Uterus (tissue), 4 donors: ENCODE results near the gene EOLA2. TPM values are rescaled to one million over a fixed set of nuclear protein-coding genes. Genes with fewer than 3 reads are reported as not detected.

ENCODE experiments used
- DNase-seq, 2 donors: peaks; one replicate each; pipeline ENCODE4 v3.0.0-alpha.2; 2019 to 2020
- H3K27ac ChIP-seq, 2 donors: fragments of 200-600 bp; sonication (generic); 1 replicate in 1 of 2; 2 replicates in 1 of 2; pipeline ENCODE4 v1.5.1; 2016 to 2018
- H3K27me3 ChIP-seq, 2 donors: fragments of 200-600 bp; sonication (generic); one replicate each; pipeline ENCODE4 v1.5.1; 2018 to 2019; ENCODE audit warnings: control low read depth in 1 of 2
- H3K36me3 ChIP-seq, 2 donors: fragments of 200-600 bp; sonication (generic); one replicate each; pipeline ENCODE4 v1.5.1; 2019; ENCODE audit warnings: control low read depth in 1 of 2
- H3K4me1 ChIP-seq, 2 donors: fragments of 200-600 bp; sonication (generic); one replicate each; pipeline ENCODE4 v1.5.1; 2018 to 2019; ENCODE audit warnings: control low read depth in 1 of 2
- H3K4me3 ChIP-seq, 2 donors: fragments of 200-600 bp; sonication (generic); 1 replicate in 1 of 2; 2 replicates in 1 of 2; pipeline ENCODE4 v1.5.1; 2018 to 2019; ENCODE audit warnings: mild to moderate bottlenecking in 1 of 2
- H3K9me3 ChIP-seq, 2 donors: fragments of 200-600 bp; sonication (generic); one replicate each; pipeline ENCODE4 v1.5.1; 2019; ENCODE audit warnings: control low read depth in 1 of 2
- POLR2A ChIP-seq, 2 donors: fragments of 450-650 bp; IDR thresholded peaks; one replicate each; pipeline ENCODE4 v1.6.1; 2016; ENCODE audit warnings: antibody characterized with exemption in 2 of 2, mild to moderate bottlenecking in 1 of 2, moderate library complexity in 1 of 2
- intact Hi-C: fragments of 100-400 bp; cut with DNase I; formaldehyde crosslinking; loops from one replicate; pipeline ENCODE4 v1.15.1; 2023; ENCODE audit warnings: low total_unique reads
- total RNA-seq, 4 donors: library from RNA; depleted of rRNA in 3 of 4; stranded (reverse); fragments of >200 nt in 3 of 4; gene quantifications; one replicate each; pipeline versions ENCODE4 v1.1.0 to v1.2.4, GENCODE V29; 2014 to 2023
- TF ChIP-seq, protein P1 (sequence below), 4 experiments: fragments of 200-600 bp in 2 of 4; fragments of 450-650 bp in 2 of 4; sonication (generic) in 2 of 4; IDR thresholded peaks; one replicate each; pipeline ENCODE4 v1.5.1; 2016 to 2019; ENCODE audit warnings: antibody characterized with exemption in 4 of 4, mild to moderate bottlenecking in 2 of 4, moderate library complexity in 1 of 4
- donor health status: DM: yes; HTN: yes; CAD: no.

EOLA2 gene
- 10 to 100 TPM in 3 of 4 donors, 1 to 10 TPM in 1; 2.3 to 35.4 (median 13.6) TPM for total RNA-seq

GRCh38 chrX:149938427-149938880 lies at the start of gene EOLA2:
EOLA2 (minus strand) TSS chrX:149938491; CDS start chrX:149933874, 4,617 bp downstream.
- intact Hi-C loops: no loop called here

GRCh38 chrX:149987613-149988012 lies 49.3 kb upstream of the EOLA2 start:
- no peak overlapping the region for H3K4me3 ChIP-seq
- no peaks in the 10 kb centered on the region for H3K9me3 ChIP-seq
- intact Hi-C loops: no loop called here
- TF ChIP-seq, protein P1, sequence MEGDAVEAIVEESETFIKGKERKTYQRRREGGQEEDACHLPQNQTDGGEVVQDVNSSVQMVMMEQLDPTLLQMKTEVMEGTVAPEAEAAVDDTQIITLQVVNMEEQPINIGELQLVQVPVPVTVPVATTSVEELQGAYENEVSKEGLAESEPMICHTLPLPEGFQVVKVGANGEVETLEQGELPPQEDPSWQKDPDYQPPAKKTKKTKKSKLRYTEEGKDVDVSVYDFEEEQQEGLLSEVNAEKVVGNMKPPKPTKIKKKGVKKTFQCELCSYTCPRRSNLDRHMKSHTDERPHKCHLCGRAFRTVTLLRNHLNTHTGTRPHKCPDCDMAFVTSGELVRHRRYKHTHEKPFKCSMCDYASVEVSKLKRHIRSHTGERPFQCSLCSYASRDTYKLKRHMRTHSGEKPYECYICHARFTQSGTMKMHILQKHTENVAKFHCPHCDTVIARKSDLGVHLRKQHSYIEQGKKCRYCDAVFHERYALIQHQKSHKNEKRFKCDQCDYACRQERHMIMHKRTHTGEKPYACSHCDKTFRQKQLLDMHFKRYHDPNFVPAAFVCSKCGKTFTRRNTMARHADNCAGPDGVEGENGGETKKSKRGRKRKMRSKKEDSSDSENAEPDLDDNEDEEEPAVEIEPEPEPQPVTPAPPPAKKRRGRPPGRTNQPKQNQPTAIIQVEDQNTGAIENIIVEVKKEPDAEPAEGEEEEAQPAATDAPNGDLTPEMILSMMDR (IDR thresholded peaks at IDR 0.05): no peak
- TF ChIP-seq POLR2A (IDR thresholded peaks at IDR 0.05): no peak
- no peak overlapping the region for H3K27ac ChIP-seq
- H3K36me3 ChIP-seq: no peaks in the 10 kb centered on the region
- H3K4me1 ChIP-seq: no peaks in the 10 kb centered on the region
- no peak for DNase-seq
- H3K27me3 ChIP-seq: no peaks in the 10 kb centered on the region

More at GRCh38 chrX:149938427-149938880, at the start of gene EOLA2:
- Histone ChIP-seq H3K4me3 (peak within 1 kb of the TSS; percentile 64 to 83), H3K27ac (peak within 1 kb of the TSS; percentile 87 to 97), H3K4me1 (peaks cover 0 to 3% of the 10 kb centered on the region in 2 donors), H3K36me3 (no peaks in the 10 kb centered on the region), H3K27me3 (no peaks in the 10 kb centered on the region), H3K9me3 (no peaks in the 10 kb centered on the region)
- DNase-seq: peak; percentile 93 to 96
- TF ChIP-seq POLR2A (IDR thresholded peaks at IDR 0.05): peak; percentile 33 to 54
- TF ChIP-seq, protein P1 (IDR thresholded peaks at IDR 0.05): peak; percentile 35 to 69 (median 55)

DNA sequence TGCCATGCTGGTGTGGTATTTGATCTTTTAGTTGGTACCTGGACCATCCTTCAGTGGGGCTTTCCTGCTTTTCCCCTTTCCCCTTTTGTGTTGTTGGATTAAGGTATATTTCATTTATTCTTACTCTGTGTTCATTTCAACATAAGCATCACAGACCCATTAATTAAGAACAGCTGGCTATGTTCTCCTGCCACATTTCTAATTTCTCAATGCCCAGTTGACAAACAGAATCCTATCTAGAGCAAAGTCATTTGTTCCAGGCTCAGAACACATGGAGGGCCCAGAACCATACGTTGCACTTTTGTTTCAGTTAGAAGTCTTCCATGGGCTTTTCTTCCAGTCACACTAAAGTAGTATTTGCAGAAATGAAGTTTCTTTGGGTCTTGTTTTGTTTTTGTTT lies 46.1 kb upstream of the EOLA2 start:
- intact Hi-C loops: no loop called here

GRCh38 chrX:149982310-149982709 lies 44.0 kb upstream of the EOLA2 start:
- H3K27ac ChIP-seq: no peak overlapping the region
- no peaks in the 10 kb centered on the region for H3K4me1 ChIP-seq
- no peaks in the 10 kb centered on the region for H3K9me3 ChIP-seq
- H3K4me3 ChIP-seq: no peak overlapping the region
- intact Hi-C loops: no loop called here
- no peak for DNase-seq
- TF ChIP-seq, protein P1 (IDR thresholded peaks at IDR 0.05): no peak
- TF ChIP-seq POLR2A (IDR thresholded peaks at IDR 0.05): no peak
- H3K27me3 ChIP-seq: no peaks in the 10 kb centered on the region
- no peaks in the 10 kb centered on the region for H3K36me3 ChIP-seq

More for the DNA sequence above, 46.1 kb upstream of the EOLA2 start:
- no peak for DNase-seq
- Histone ChIP-seq H3K27me3 (no peaks in the 10 kb centered on the region), H3K36me3 (no peaks in the 10 kb centered on the region), H3K4me3 (no peak overlapping the region), H3K27ac (no peak overlapping the region), H3K4me1 (no peaks in the 10 kb centered on the region), H3K9me3 (no peaks in the 10 kb centered on the region)
- TF ChIP-seq POLR2A (IDR thresholded peaks at IDR 0.05): no peak
- TF ChIP-seq, protein P1 (IDR thresholded peaks at IDR 0.05): no peak

- Histone ChIP-seq H3K27ac (no peak overlapping the region), H3K4me1 (no peaks in the 10 kb centered on the region), H3K27me3 (no peaks in the 10 kb centered on the region), H3K9me3 (no peaks in the 10 kb centered on the region), H3K36me3 (no peaks in the 10 kb centered on the region), H3K4me3 (no peak overlapping the region)
- TF ChIP-seq, protein P1 (IDR thresholded peaks at IDR 0.05): no peak
- no peak for TF ChIP-seq POLR2A (IDR thresholded peaks at IDR 0.05)
- DNase-seq: no peak
- intact Hi-C loops: no loop called here
Measured at GRCh38 chrX:149979126-149979644, 40.9 kb upstream of the EOLA2 start.
